HG02938 (cell line): ENCODE data around the gene R3HDM2.

Experiments used
- ATAC-seq: cut with Tn5 transposase; IDR thresholded peaks from one replicate; pipeline ENCODE4 v1.9.1; 2021; ENCODE audit warnings: mild to moderate bottlenecking, moderate library complexity; ENCODE audit not compliant: unreplicated experiment

The R3HDM2 gene

DNA sequence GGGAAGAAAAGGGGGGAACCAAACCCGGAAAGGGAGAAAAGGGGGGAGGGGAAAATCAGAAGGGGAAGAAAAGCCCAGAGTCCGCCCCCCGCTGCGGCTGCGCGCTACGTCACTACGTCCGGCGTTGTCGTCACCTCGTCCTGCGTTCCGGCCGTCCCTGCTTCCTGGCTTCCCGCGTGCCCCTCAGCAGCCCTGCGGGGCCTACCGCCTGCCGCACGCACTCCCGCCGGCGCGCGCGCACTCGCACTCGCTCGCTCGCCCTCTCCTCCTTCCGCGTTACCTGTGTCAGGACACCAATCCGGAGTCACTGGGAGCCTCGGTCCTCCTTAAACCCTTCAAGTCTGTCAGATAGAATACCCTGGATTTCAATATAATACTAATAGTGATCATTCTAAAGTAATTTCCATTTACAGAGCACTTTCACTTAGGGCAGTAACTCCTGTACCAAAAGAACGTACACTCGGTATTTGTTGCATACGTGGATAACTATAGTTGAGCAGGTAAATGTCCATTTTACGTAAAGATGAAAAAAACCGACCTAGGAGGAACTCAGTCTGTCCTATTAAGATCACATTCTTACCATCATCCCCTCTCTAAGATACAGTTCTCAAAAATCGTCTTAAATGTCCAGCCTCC is at the start of gene R3HDM2:
Gene R3HDM2, minus strand, starts transcription at position 113 of the 636 bp plus-strand sequence. CDS start 120,615 bp downstream, outside the sequence.
- peak; percentile 88 for ATAC-seq

GRCh38 chr12:57479376-57480115 is 48.7 kb upstream of the R3HDM2 start, which contains the start of gene ARHGAP9:
TSS of gene ARHGAP9 (minus strand) at chr12:57479866. CDS start at chr12:57479406, 460 bp downstream.
- peak; percentile 45 for ATAC-seq

GRCh38 chr12:57479043-57479375 is 48.2 kb upstream of the R3HDM2 start:
- no peak for ATAC-seq

- ATAC-seq, result no peak
Observed at GRCh38 chr12:57477710-57478681, 47.2 kb upstream of the R3HDM2 start.

- no peak for ATAC-seq
Observed at GRCh38 chr12:57476993-57477709, 46.3 kb upstream of the R3HDM2 start.

DNA sequence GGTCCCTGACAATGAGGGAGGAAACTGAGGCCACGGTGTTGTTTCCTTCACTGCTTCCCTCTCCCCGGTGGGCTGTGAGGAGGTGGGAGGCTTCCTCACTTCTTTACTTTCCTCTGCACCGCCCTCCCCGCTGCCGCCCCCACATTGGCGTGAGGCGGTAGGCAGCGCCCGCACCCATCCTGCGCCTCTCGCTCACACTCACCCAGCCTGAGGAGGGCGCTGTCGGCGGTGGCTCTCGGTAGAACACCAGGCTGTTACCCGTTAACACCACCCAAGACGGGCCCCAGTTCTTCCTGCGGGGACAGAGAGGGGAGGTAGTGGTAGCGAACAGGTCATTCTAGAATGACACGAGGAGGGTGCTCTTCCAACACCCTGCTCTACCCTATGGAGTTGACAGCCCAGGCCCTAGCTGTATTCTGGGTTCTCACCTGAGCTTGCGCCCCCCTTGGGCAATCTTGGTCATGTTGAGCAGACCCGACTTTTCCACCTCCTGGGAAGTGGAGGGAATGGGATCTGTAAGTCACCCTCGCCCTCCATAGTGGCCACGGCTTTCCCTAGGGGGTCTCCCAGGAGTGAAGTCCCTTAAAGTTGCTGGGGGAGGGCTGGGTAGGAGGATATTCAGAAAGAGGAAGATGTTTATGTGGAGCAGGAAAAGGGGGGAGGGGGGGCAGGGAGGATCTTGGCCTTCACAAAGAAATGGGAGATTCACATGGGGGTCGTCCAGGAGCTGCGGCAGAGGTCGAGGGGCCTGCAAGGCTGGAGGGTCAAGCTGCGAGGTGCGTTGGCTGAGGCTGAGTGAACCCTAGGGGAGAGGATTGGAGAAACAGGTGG is 45.5 kb upstream of the R3HDM2 start:
- ATAC-seq, result peak; percentile 32

DNA sequence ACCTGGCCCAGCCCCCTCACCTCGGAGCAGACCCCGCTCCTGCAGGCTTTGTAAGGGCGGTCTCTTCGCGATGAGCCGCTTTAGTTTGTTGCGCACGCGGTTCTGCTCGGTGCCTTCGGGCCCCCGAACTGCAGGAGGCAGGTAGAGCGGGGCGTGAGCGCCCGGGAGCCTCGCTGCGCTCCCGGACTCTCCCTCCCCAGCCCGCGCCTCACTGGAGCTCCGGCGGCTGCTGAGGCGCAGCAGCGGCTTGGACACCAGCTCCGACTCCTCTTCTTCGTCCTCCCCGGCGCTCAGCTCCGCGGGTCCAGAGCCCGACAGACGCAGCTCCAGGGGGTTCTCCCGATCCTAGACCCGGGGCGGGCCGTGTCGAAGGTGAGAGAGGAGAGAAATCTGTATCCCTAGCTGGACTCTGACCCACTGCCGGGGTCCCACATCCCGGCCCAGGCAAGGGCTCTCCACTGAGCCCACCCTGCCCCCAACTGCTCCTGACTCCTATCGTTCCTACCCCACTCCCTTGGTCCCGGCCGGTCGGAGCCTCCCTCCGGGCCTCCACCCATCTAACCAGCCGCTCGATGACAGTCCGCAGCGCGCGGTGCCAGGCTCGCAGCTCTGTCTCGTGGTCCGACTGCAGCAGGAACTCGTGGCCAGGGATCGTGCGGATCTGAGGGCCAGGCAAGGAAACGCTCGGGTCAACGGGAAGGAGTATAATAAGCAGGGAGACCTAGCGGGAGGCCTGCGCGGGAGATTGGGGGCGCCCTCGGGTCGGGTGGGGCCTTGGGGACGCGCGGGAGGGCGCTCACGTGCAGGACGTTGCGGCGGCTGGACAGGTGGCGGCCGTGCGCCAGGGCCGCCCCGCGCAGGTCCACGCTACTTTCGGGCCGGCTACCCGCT is 44.7 kb upstream of the R3HDM2 start:
- no peak for ATAC-seq

DNA sequence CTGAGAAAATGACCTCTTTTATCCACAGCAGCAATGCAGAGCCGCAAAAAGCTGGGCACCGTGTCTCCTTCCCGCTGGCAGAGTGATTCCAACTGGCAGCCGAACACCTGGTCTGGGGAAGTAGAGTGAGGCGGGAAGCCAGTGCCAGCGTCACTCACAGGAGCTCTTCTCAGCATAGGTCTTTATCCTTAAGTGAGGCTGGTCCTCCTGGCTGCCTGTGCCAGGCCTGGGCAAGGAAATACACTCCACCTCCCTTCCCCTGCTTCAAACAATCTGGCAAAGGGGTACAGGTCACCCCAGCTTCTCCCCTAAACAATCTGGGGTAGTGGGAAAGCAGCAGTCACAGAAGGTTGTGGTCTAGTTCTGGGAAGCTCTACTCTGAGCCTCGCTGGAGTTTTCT is 44.0 kb upstream of the R3HDM2 start:
- ATAC-seq, result no peak

DNA sequence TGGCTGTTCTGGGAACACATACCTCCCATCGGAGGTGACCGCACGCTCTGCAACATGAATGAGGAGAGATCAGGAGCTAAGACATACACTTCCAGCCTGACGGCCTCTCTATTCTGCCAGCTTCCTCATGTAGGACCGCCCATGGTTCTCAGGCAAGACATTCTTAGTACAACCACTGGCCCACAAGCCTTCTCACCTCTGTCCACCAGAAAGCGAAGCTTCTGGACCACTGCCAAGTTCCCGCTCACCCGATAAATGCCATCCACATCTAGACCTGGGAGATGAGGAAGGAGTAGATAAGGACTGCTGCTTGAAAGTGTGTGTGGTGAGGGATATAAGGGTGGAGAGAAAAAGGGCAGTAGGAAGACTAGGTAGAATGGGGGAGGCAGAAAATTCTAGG is 43.6 kb upstream of the R3HDM2 start:
- no peak for ATAC-seq

DNA sequence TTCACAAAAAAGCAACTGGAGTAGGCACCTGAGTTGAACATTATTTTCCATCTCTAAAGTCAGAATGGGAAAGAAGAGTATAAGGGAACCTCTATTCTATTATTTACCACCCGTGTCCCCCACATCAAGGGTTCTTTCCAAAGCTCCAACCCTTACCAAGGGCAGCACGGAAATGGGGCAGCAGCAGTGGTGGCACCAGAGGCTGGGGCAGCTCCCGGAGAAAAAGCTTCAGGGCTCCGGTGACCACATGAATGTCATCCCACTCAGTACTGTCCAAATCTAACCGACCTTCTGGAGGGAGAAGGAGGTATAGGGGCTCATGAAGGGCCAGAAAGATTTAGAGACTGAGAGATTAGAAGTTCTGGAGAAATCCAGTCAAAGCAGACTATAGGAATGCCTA is 43.0 kb upstream of the R3HDM2 start:
- ATAC-seq, result no peak

GRCh38 chr12:57473392-57473791 is 42.5 kb upstream of the R3HDM2 start:
- ATAC-seq, result no peak

GRCh38 chr12:57472391-57472790 is 41.5 kb upstream of the R3HDM2 start:
- ATAC-seq, result no peak

GRCh38 chr12:57471661-57472060 is 40.8 kb upstream of the R3HDM2 start:
- no peak for ATAC-seq

DNA sequence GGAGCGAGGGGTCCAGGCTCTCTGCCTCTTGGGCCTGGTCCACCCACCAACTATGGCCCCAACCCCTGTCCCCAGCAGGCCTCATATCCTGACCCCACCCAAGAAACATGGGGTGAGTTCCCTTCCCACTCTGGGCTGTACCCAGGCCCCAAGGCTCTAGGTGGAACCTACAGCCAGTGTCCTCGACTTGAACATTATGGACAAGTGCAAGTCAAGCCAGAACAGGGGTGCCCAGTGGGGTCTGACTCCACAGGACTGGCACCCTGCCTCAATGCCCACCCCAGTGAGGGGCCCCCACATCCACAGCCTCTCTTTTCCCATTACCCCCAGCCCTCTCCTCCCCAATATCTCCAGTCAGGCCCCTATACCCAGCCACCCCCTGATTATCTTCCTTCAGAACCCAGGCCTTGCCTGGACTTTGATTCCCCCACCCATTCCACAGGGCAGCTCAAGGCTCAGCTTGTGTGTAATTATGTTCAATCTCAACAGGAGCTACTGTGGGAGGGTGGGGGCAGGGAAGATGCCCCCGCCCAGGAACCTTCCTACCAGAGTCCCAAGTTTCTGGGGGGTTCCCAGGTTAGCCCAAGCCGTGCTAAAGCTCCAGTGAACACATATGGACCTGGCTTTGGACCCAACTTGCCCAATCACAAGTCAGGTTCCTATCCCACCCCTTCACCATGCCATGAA is 40.3 kb upstream of the R3HDM2 start:
- no peak for ATAC-seq

- ATAC-seq, result no peak
Observed at GRCh38 chr12:57470286-57470969, 39.6 kb upstream of the R3HDM2 start.

GRCh38 chr12:57469296-57470164 is 38.7 kb upstream of the R3HDM2 start:
- no peak for ATAC-seq

- ATAC-seq, result no peak
Observed at GRCh38 chr12:57467915-57468314, 37.1 kb upstream of the R3HDM2 start.
